ENCODE measurements around the gene NDFIP2. TPM values are rescaled to one million over a fixed set of nuclear protein-coding genes. Genes with fewer than 3 reads are reported as not detected.

NDFIP2 gene
- total and polyA plus RNA-seq, 12 donors = 5.2 to 62.1 (median 38.9) TPM

- H3K9me3 ChIP-seq (replicated peaks in 1 of 3) = no peaks in the 10 kb centered on the region
- H3K27me3 ChIP-seq = no peaks in the 10 kb centered on the region
- H3K36me3 ChIP-seq (replicated peaks in 1 of 2) = no peaks in the 10 kb centered on the region
- H3K27ac ChIP-seq = no peak overlapping the region
- no peak for DNase-seq
- H3K4me1 ChIP-seq (replicated peaks in 1 of 2) = peaks cover 0 to 19% of the 10 kb centered on the region in 2 donors
- WGBS, 4 donors = 77 to 98% (median 82%) methylated on average over 2 of the region's 2 CpGs
- intact Hi-C loops (cut with DNase I) = no loop called here
- TF ChIP-seq CTCF (IDR thresholded peaks at IDR 0.05) = no peak
- no peak for TF ChIP-seq POLR2A (IDR thresholded peaks at IDR 0.05)
- no peak overlapping the region for H3K4me3 ChIP-seq
Observed at GRCh38 chr13:79511611-79512010, 30.7 kb downstream of the NDFIP2 start.

GRCh38 chr13:79512950-79513349 is 32.0 kb downstream of the NDFIP2 start:
- H3K9me3 ChIP-seq (replicated peaks in 1 of 3) = no peaks in the 10 kb centered on the region
- H3K27ac ChIP-seq = no peak overlapping the region
- no peaks in the 10 kb centered on the region for H3K27me3 ChIP-seq
- no peak for DNase-seq
- intact Hi-C loops (cut with DNase I) = no loop called here
- no peak overlapping the region for H3K4me3 ChIP-seq
- TF ChIP-seq CTCF (IDR thresholded peaks at IDR 0.05) (no peak), POLR2A (IDR thresholded peaks at IDR 0.05) (no peak)
- H3K36me3 ChIP-seq (replicated peaks in 1 of 2) = no peaks in the 10 kb centered on the region
- peaks cover 0 to 18% of the 10 kb centered on the region in 2 donors for H3K4me1 ChIP-seq (replicated peaks in 1 of 2)

GRCh38 chr13:79516595-79516994 is 35.6 kb downstream of the NDFIP2 start:
- Histone ChIP-seq H3K36me3 (replicated peaks in 1 of 2) (no peaks in the 10 kb centered on the region), H3K27me3 (no peaks in the 10 kb centered on the region), H3K4me3 (no peak overlapping the region), H3K4me1 (replicated peaks in 1 of 2) (peaks cover 10 to 18% of the 10 kb centered on the region in 2 donors), H3K27ac (no peak overlapping the region), H3K9me3 (replicated peaks in 1 of 3) (no peaks in the 10 kb centered on the region)
- DNase-seq = no peak
- intact Hi-C loops (cut with DNase I) = no loop called here
- TF ChIP-seq CTCF (IDR thresholded peaks at IDR 0.05) = no peak
- TF ChIP-seq POLR2A (IDR thresholded peaks at IDR 0.05) = no peak

GRCh38 chr13:79519255-79519654 is 38.3 kb downstream of the NDFIP2 start:
- Histone ChIP-seq H3K27ac (no peak overlapping the region), H3K36me3 (replicated peaks in 1 of 2) (no peaks in the 10 kb centered on the region), H3K9me3 (replicated peaks in 1 of 3) (no peaks in the 10 kb centered on the region), H3K4me1 (replicated peaks in 1 of 2) (peaks cover 10 to 21% of the 10 kb centered on the region in 2 donors), H3K27me3 (no peaks in the 10 kb centered on the region), H3K4me3 (no peak overlapping the region)
- TF ChIP-seq CTCF (IDR thresholded peaks at IDR 0.05) (no peak), POLR2A (IDR thresholded peaks at IDR 0.05) (no peak)
- WGBS, 4 donors = 37 to 50% (median 41%) methylated on average over 3 of the region's 3 CpGs
- DNase-seq = no peak
- intact Hi-C loops (cut with DNase I) = no loop called here
